Measurements from ENCODE around the gene IL1RAPL1.

Gene IL1RAPL1

GRCh38 chrX:29225670-29226069 is 638.4 kb downstream of the IL1RAPL1 start:
- no peak for TF ChIP-seq CTCF (IDR thresholded peaks at IDR 0.05; ENCODE audit: low read depth, low read length)
- H3K4me3 ChIP-seq (replicated peaks in 1 of 2; ENCODE audit: low read depth in 2 of 2, low read length in 2 of 2) = no peak overlapping the region
- no peak for DNase-seq (ENCODE audit: low read depth in 2 of 2)

- DNase-seq (ENCODE audit: low read depth in 2 of 2) = peak in 1 of 2 donors; percentile 29
- no peak for TF ChIP-seq CTCF (IDR thresholded peaks at IDR 0.05; ENCODE audit: low read depth, low read length)
- no peak overlapping the region for H3K4me3 ChIP-seq (replicated peaks in 1 of 2; ENCODE audit: low read depth in 2 of 2, low read length in 2 of 2)
These were observed 642.6 kb downstream of the IL1RAPL1 start for GRCh38 chrX:29229802-29230201.

GRCh38 chrX:29231800-29232199 is 644.6 kb downstream of the IL1RAPL1 start:
- peak; percentile 26 to 31 for DNase-seq (ENCODE audit: low read depth in 2 of 2)
- peak; percentile 36 for TF ChIP-seq CTCF (IDR thresholded peaks at IDR 0.05; ENCODE audit: low read depth, low read length)
- H3K4me3 ChIP-seq (replicated peaks in 1 of 2; ENCODE audit: low read depth in 2 of 2, low read length in 2 of 2) = no peak overlapping the region

GRCh38 chrX:29233592-29234183 is 646.4 kb downstream of the IL1RAPL1 start:
- peak in 1 of 2 donors; percentile 2 for DNase-seq (ENCODE audit: low read depth in 2 of 2)
- no peak for TF ChIP-seq CTCF (IDR thresholded peaks at IDR 0.05; ENCODE audit: low read depth, low read length)
- no peak overlapping the region for H3K4me3 ChIP-seq (replicated peaks in 1 of 2; ENCODE audit: low read depth in 2 of 2, low read length in 2 of 2)

- no peak for TF ChIP-seq CTCF (IDR thresholded peaks at IDR 0.05; ENCODE audit: low read depth, low read length)
- no peak overlapping the region for H3K4me3 ChIP-seq (replicated peaks in 1 of 2; ENCODE audit: low read depth in 2 of 2, low read length in 2 of 2)
- DNase-seq (ENCODE audit: low read depth in 2 of 2) = no peak
These were observed 650.7 kb downstream of the IL1RAPL1 start for GRCh38 chrX:29237972-29238371.

GRCh38 chrX:29241809-29242208 is 654.6 kb downstream of the IL1RAPL1 start:
- no peak overlapping the region for H3K4me3 ChIP-seq (replicated peaks in 1 of 2; ENCODE audit: low read depth in 2 of 2, low read length in 2 of 2)
- peak in 1 of 2 donors; percentile 9 for DNase-seq (ENCODE audit: low read depth in 2 of 2)
- no peak for TF ChIP-seq CTCF (IDR thresholded peaks at IDR 0.05; ENCODE audit: low read depth, low read length)

- no peak for TF ChIP-seq CTCF (IDR thresholded peaks at IDR 0.05; ENCODE audit: low read depth, low read length)
- no peak for DNase-seq (ENCODE audit: low read depth in 2 of 2)
- no peak overlapping the region for H3K4me3 ChIP-seq (replicated peaks in 1 of 2; ENCODE audit: low read depth in 2 of 2, low read length in 2 of 2)
These were observed 655.6 kb downstream of the IL1RAPL1 start for GRCh38 chrX:29242856-29243255.
